Glutamatergic neuron (in vitro differentiated cells): ENCODE results near the gene CCDC3. TPM values are rescaled to one million over a fixed set of nuclear protein-coding genes. Genes with fewer than 3 reads are reported as not detected.

ENCODE experiments used
- DNase-seq: peaks from one replicate; pipeline ENCODE4 v3.0.0; 2022
- H3K27ac Mint-ChIP-seq: one replicate; pipeline ENCODE4 v1.8.0; 2020; ENCODE audit warnings: mild to moderate bottlenecking, mixed read lengths, inconsistent platforms; ENCODE audit not compliant: unreplicated experiment
- H3K27me3 Mint-ChIP-seq: one replicate; pipeline ENCODE4 v1.8.0; 2020; ENCODE audit warnings: mild to moderate bottlenecking, moderate library complexity, mixed read lengths, inconsistent platforms; ENCODE audit not compliant: unreplicated experiment
- H3K36me3 Mint-ChIP-seq: one replicate; pipeline ENCODE4 v1.8.0; 2020; ENCODE audit warnings: mild to moderate bottlenecking, mixed read lengths, inconsistent platforms; ENCODE audit not compliant: unreplicated experiment
- H3K4me1 Mint-ChIP-seq: one replicate; pipeline ENCODE4 v1.8.0; 2020; ENCODE audit warnings: mild to moderate bottlenecking, low read depth, mixed read lengths, inconsistent platforms; ENCODE audit not compliant: unreplicated experiment
- H3K4me3 Mint-ChIP-seq: one replicate; pipeline ENCODE4 v1.8.0; 2020; ENCODE audit warnings: mild to moderate bottlenecking, mixed read lengths, inconsistent platforms; ENCODE audit not compliant: unreplicated experiment
- H3K9me3 Mint-ChIP-seq: one replicate; pipeline ENCODE4 v1.8.0; 2020; ENCODE audit warnings: mild to moderate bottlenecking, moderate library complexity, mixed read lengths, inconsistent platforms; ENCODE audit not compliant: unreplicated experiment
- CTCF ChIP-seq: fragments of 200-600 bp; sonication (generic); IDR thresholded peaks from one replicate; pipeline ENCODE4 v1.5.0; 2021; ENCODE audit not compliant: partially characterized antibody, unreplicated experiment
- long read RNA-seq: library from polyadenylated mRNA; unstranded; transcript quantifications from one replicate; pipeline ENCODE4 v2.0.0, GENCODE V29; 2020; ENCODE audit not compliant: unreplicated experiment
- total RNA-seq: library from RNA; stranded (reverse); fragmentation: NEBNext Ultra II Directional; extraction: Animal tissue kit (Norgen Biotek cat#: 25700); gene quantifications from one replicate; pipeline ENCODE4 v1.2.1, GENCODE V29; 2021; ENCODE audit not compliant: unreplicated experiment

CCDC3 gene
- 13.8 TPM for total RNA-seq
- long read RNA-seq, partial matches to known transcripts: 0 of 2 reads
- long read RNA-seq, other reads (novel, unspliced or antisense): 1 of 2 reads

GRCh38 chr10:13001041-13001886 lies at the start of gene CCDC3:
TSS of gene CCDC3 (minus strand) at chr10:13001713. CDS start at chr10:13001570, 143 bp downstream.
- TF ChIP-seq CTCF: no peak
- Mint-ChIP-seq H3K9me3 (peaks cover 4% of the 10 kb centered on the region), H3K4me3 (peak within 1 kb of the TSS; percentile 82), H3K27me3 (peaks cover 13% of the 10 kb centered on the region), H3K27ac (no peak within 1 kb of the TSS), H3K36me3 (peaks cover 7% of the 10 kb centered on the region), H3K4me1 (no peaks in the 10 kb centered on the region)
- peak; percentile 55 for DNase-seq

- peaks cover 12% of the 10 kb centered on the region for H3K4me1 Mint-ChIP-seq
- no peaks in the 10 kb centered on the region for H3K36me3 Mint-ChIP-seq
- DNase-seq: no peak
- peaks cover 2% of the 10 kb centered on the region for H3K27me3 Mint-ChIP-seq
- H3K27ac Mint-ChIP-seq: no peak overlapping the region
- no peak overlapping the region for H3K4me3 Mint-ChIP-seq
- peaks cover 4% of the 10 kb centered on the region for H3K9me3 Mint-ChIP-seq
- TF ChIP-seq CTCF: no peak
These were observed 49.7 kb upstream of the CCDC3 start for GRCh38 chr10:13051126-13051694.

- Mint-ChIP-seq H3K4me1 (peaks cover 9% of the 10 kb centered on the region), H3K27ac (peak overlapping the region; percentile 68)
These were observed 48.4 kb upstream of the CCDC3 start for GRCh38 chr10:13049774-13050420.

GRCh38 chr10:13048762-13049161 lies 47.2 kb upstream of the CCDC3 start:
- H3K4me3 Mint-ChIP-seq: no peak overlapping the region

More at GRCh38 chr10:13049774-13050420, 48.4 kb upstream of the CCDC3 start:
- TF ChIP-seq CTCF: no peak
- Mint-ChIP-seq H3K4me3 (no peak overlapping the region), H3K9me3 (peaks cover 4% of the 10 kb centered on the region), H3K36me3 (no peaks in the 10 kb centered on the region), H3K27me3 (no peaks in the 10 kb centered on the region)
- peak; percentile 17 for DNase-seq

More at GRCh38 chr10:13048762-13049161, 47.2 kb upstream of the CCDC3 start:
- Mint-ChIP-seq H3K27ac (no peak overlapping the region), H3K36me3 (peaks cover 5% of the 10 kb centered on the region), H3K4me1 (peaks cover 9% of the 10 kb centered on the region), H3K9me3 (peaks cover 4% of the 10 kb centered on the region), H3K27me3 (no peaks in the 10 kb centered on the region)
- no peak for TF ChIP-seq CTCF
- no peak for DNase-seq
